IMR-90 (cell line): ENCODE measurements around the gene ITM2C. TPM values are rescaled to one million over a fixed set of nuclear protein-coding genes. Genes with fewer than 3 reads are reported as not detected.

Experiments
- ATAC-seq: fragments of 200-7000 bp; cut with Tn5 transposase; 2 replicates; pipeline ENCODE4 v1.9.1; 2020; ENCODE audit warnings: low read depth, mild to moderate bottlenecking, moderate library complexity
- BruUV-seq: library from RNA; stranded (reverse); fragments of 400-500 nt; replicated peaks from 2 replicates; lab custom pipeline; 2021; lab: Mats Ljungman, UMichigan
- CTCF ChIA-PET: fragments of 300-600 bp; formaldehyde crosslinking; extraction: SDS; loops from one replicate; lab custom pipeline; 2021; ENCODE audit warnings: antibody characterized with exemption; lab: Yijun Ruan, JAX
- POLR2A ChIA-PET: fragments of 300-600 bp; sonication (Branson Sonifier 250); formaldehyde crosslinking; loops from one replicate; lab custom pipeline; 2022; ENCODE audit warnings: antibody characterized with exemption; ENCODE audit not compliant: unreplicated experiment; lab: Charles Lee
- DNase-seq: peaks from one replicate; pipeline ENCODE4 v3.0.0; 2013
- H2AFZ ChIP-seq: replicated peaks from 2 replicates; pipeline ENCODE3; 2013; ENCODE audit warnings: low read length, mild to moderate bottlenecking; ENCODE audit not compliant: poor library complexity
- H2AK5ac ChIP-seq: 2 replicates; pipeline ENCODE4 v1.6.1; 2013; ENCODE audit warnings: low read depth, low read length, inconsistent platforms
- H2AK9ac ChIP-seq: replicated peaks from 2 replicates; pipeline ENCODE3; 2013; ENCODE audit warnings: mild to moderate bottlenecking, low read depth, low read length, moderate library complexity; ENCODE audit not compliant: poor library complexity
- H2BK120ac ChIP-seq: 2 replicates; pipeline ENCODE4 v1.6.1; 2013; ENCODE audit warnings: low read depth, low read length, inconsistent platforms
- H2BK15ac ChIP-seq: 3 replicates; pipeline ENCODE4 v1.6.1; 2013; ENCODE audit warnings: low read depth, low read length, inconsistent platforms
- H2BK20ac ChIP-seq: 2 replicates; pipeline ENCODE4 v1.6.1; 2013; ENCODE audit warnings: low read depth, mild to moderate bottlenecking, inconsistent platforms, low read length, moderate library complexity
- H2BK5ac ChIP-seq: 2 replicates; pipeline ENCODE4 v1.6.1; 2013; ENCODE audit warnings: mild to moderate bottlenecking, low read depth, low read length, inconsistent platforms; ENCODE audit not compliant: poor library complexity, severe bottlenecking
- H3K14ac ChIP-seq: replicated peaks from 2 replicates; pipeline ENCODE4 v1.6.1; 2013; ENCODE audit warnings: low read depth, low read length, inconsistent platforms
- H3K18ac ChIP-seq: 2 replicates; pipeline ENCODE4 v1.6.1; 2013; ENCODE audit warnings: low read depth, low read length, control low read depth
- H3K23ac ChIP-seq: 2 replicates; pipeline ENCODE4 v1.6.1; 2013; ENCODE audit warnings: low read depth, low read length, inconsistent platforms
- H3K27ac ChIP-seq: 2 replicates; pipeline ENCODE4 v1.5.1; 2013; ENCODE audit warnings: mild to moderate bottlenecking, control low read depth, low read length; ENCODE audit not compliant: insufficient read depth
- H3K27me3 ChIP-seq: 2 replicates; pipeline ENCODE4 v1.6.1; 2013; ENCODE audit warnings: low read length; ENCODE audit not compliant: control insufficient read depth, insufficient read depth
- H3K36me3 ChIP-seq: 2 replicates; pipeline ENCODE4 v1.6.1; 2013; ENCODE audit warnings: low read length, mixed read lengths; ENCODE audit not compliant: control insufficient read depth, insufficient read depth
- H3K4ac ChIP-seq: 2 replicates; pipeline ENCODE4 v1.6.1; 2013; ENCODE audit warnings: low read depth, low read length, inconsistent platforms
- H3K4me1 ChIP-seq: 2 replicates; pipeline ENCODE4 v1.6.1; 2013; ENCODE audit warnings: low read length, mixed read lengths; ENCODE audit not compliant: control insufficient read depth, insufficient read depth
- H3K4me2 ChIP-seq: 2 replicates; pipeline ENCODE4 v1.6.1; 2013; ENCODE audit warnings: low read depth, mild to moderate bottlenecking, control low read depth, low read length, moderate library complexity
- H3K4me3 ChIP-seq: 2 replicates; pipeline ENCODE4 v1.5.1; 2013; ENCODE audit warnings: low read depth, mild to moderate bottlenecking, control low read depth, low read length, moderate library complexity; ENCODE audit not compliant: insufficient read depth
- H3K56ac ChIP-seq: 2 replicates; pipeline ENCODE4 v1.6.1; 2013; ENCODE audit warnings: low read length, inconsistent platforms; ENCODE audit not compliant: insufficient read depth; ENCODE audit errors: extremely low read depth
- H3K79me1 ChIP-seq, 2 experiments: 2 replicates each; pipeline ENCODE4 v1.6.1; 2013; ENCODE audit warnings: low read length in 2 of 2, inconsistent platforms in 1 of 2, low read depth in 1 of 2
- H3K9ac ChIP-seq: 2 replicates; pipeline ENCODE4 v1.6.1; 2013; ENCODE audit warnings: low read depth, low read length, control low read depth
- H3K9me1 ChIP-seq: 2 replicates; pipeline ENCODE4 v1.6.1; 2013; ENCODE audit warnings: low read length, inconsistent platforms; ENCODE audit not compliant: insufficient read depth
- H3K9me3 ChIP-seq: 2 replicates; pipeline ENCODE4 v1.6.1; 2013; ENCODE audit warnings: low read length; ENCODE audit not compliant: control insufficient read depth, insufficient read depth
- H4K20me1 ChIP-seq: 2 replicates; pipeline ENCODE4 v1.6.1; 2013; ENCODE audit warnings: low read length, inconsistent platforms; ENCODE audit not compliant: insufficient read depth
- H4K5ac ChIP-seq: 2 replicates; pipeline ENCODE4 v1.6.1; 2013; ENCODE audit warnings: mild to moderate bottlenecking, low read depth, low read length, control low read depth
- H4K8ac ChIP-seq, 2 experiments: 2 replicates each; pipeline ENCODE4 v1.6.1; 2013; ENCODE audit warnings: low read depth in 2 of 2, low read length in 2 of 2, control low read depth in 1 of 2, inconsistent platforms in 1 of 2
- H4K91ac ChIP-seq: 2 replicates; pipeline ENCODE4 v1.6.1; 2013; ENCODE audit warnings: low read depth, low read length, inconsistent platforms; ENCODE audit not compliant: insufficient read depth
- RFX5 ChIP-seq: IDR thresholded peaks from 2 replicates; pipeline ENCODE4 v1.8.0; 2012; ENCODE audit warnings: low read depth, mild to moderate bottlenecking, low read length, moderate library complexity
- WGBS, 2 experiments: methylation state at CpG; one replicate each; pipeline versions ENCODE4 v1.1.5 to v1.1.7; 2013; ENCODE audit warnings: missing lambda C conversion rate in 2 of 2; ENCODE audit not compliant: insufficient read length in 1 of 2; ENCODE audit errors: extremely low coverage in 2 of 2; 5-methylcytosine and 5-hydroxymethylcytosine counted together
- dilution Hi-C: fragments of 300-500 bp; cut with HindIII; formaldehyde crosslinking; loops from one replicate; pipeline ENCODE4 v1.14.3; 2018; ENCODE audit warnings: low sequenced_read_pairs; ENCODE audit not compliant: unreplicated experiment
- in situ Hi-C: fragments of 300-500 bp; cut with MboI; formaldehyde crosslinking; loops from 3 replicates; pipeline ENCODE4 v1.14.3; 2019; ENCODE audit warnings: low sequenced_read_pairs, inconsistent platforms, mixed read lengths
- intact Hi-C: fragments of 100-400 bp; cut with micrococcal nuclease; formaldehyde crosslinking; loops from 2 replicates; pipeline ENCODE4 v1.10.0; 2022
- polyA plus RNA-seq, 3 experiments: library from polyadenylated mRNA; depleted of rRNA; stranded (reverse); fragments of >200 nt; gene quantifications; 2 replicates each; pipeline ENCODE4 v1.2.3, GENCODE V29; 2012; ENCODE audit warnings: low replicate concordance in 1 of 3
- total RNA-seq: library from RNA; depleted of rRNA; stranded (reverse); fragments of >200 nt; gene quantifications from 2 replicates; pipeline ENCODE4 v1.2.3, GENCODE V29; 2012
- TF ChIP-seq, protein P1 (sequence below): fragments of 150-350 bp; IDR thresholded peaks from 2 replicates; pipeline ENCODE4 v1.6.1; 2017; ENCODE audit warnings: mild to moderate bottlenecking, antibody characterized with exemption, low read length, low read depth

Gene ITM2C
- total and polyA plus RNA-seq, 2 of the 4 experiments (the other 2 are of a cell fraction): 46.8 to 274 TPM

DNA sequence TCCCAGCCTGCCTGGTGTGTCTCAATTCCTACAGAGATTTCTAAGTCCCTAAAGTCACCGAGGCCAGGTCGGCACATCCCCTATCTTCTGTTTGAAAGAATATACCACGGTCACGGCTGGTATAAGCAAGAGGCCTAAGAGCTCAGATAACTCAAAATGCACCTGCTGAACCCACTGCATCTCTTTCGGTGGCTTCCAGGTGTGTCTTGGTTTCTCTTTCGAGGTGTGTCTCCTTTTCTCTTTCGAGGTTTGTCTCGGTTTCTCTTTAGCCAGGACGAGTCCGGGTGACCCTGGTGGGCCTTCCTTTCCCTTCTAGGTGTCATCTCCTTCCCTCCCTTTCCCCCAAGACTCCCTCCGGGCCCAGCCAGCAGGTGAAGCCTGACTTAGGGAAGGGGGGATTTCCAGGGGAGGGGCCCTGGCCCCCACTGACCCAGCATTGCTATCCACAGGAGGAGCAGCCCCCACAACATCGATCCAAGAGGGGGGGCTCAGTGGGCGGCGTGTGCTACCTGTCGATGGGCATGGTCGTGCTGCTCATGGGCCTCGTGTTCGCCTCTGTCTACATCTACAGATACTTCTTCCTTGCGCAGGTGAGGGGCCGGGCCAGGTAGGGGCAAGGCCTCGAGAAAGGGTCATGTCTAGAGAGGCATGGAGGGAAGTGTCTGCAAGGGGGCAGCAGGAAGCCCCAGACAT, 8.4 kb downstream of the ITM2C start:
- Histone ChIP-seq H4K20me1 (peaks cover 25% of the 10 kb centered on the region), H2BK20ac (no peak overlapping the region), H3K9me3 (no peaks in the 10 kb centered on the region), H4K5ac (no peak overlapping the region), H2AFZ (no peak overlapping the region), H2BK5ac (no peak overlapping the region), H3K9me1 (peaks cover 2% of the 10 kb centered on the region; the same call in 1 of the 2 replicates), H3K18ac (no peak overlapping the region), H4K8ac (no peak overlapping the region), H3K36me3 (peaks cover 26% of the 10 kb centered on the region), H2AK9ac (no peak overlapping the region), H3K4me1 (peaks cover 5% of the 10 kb centered on the region; the same call in 1 of the 2 replicates), H3K56ac (no peak overlapping the region), H4K91ac (no peak overlapping the region), H3K27ac (no peak overlapping the region), H2AK5ac (no peak overlapping the region), H2BK15ac (no peak overlapping the region), H3K23ac (no peak overlapping the region), H3K4me3 (no peak overlapping the region), H3K27me3 (no peaks in the 10 kb centered on the region), H3K4ac (no peak overlapping the region), H2BK120ac (no peak overlapping the region), H3K14ac (no peak overlapping the region), H3K9ac (no peak overlapping the region), H3K79me1 (peaks cover 3 to 22% of the 10 kb centered on the region in 2 experiments; a peak in 3 of 4 replicates), H3K4me2 (no peak overlapping the region)
- DNase-seq (no peak), ATAC-seq (no peak)
- TF ChIP-seq RFX5: no peak
- TF ChIP-seq, protein P1, sequence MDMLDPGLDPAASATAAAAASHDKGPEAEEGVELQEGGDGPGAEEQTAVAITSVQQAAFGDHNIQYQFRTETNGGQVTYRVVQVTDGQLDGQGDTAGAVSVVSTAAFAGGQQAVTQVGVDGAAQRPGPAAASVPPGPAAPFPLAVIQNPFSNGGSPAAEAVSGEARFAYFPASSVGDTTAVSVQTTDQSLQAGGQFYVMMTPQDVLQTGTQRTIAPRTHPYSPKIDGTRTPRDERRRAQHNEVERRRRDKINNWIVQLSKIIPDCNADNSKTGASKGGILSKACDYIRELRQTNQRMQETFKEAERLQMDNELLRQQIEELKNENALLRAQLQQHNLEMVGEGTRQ: no peak
- in situ Hi-C loops: no loop called here
- ChIA-PET CTCF (no interaction called here), POLR2A (interaction anchor here (0.5 kb wide), 1 partner anchor 25 kb away, joined by 10 read pairs; no protein-coding TSS in a partner anchor)
- dilution Hi-C loops: no loop called here
- no TSS peak for BruUV-seq
- WGBS, 2 experiments: 94% methylated on average over 7 of the region's 21 CpGs; no CpG with 5 or more reads in 1 of the 2 experiments
- intact Hi-C loops: no loop called here
